Measurements from ENCODE around the gene HOXD4. TPM values are rescaled to one million over a fixed set of nuclear protein-coding genes. Genes with fewer than 3 reads are reported as not detected.
A peak's percentile ranks its signal among the peaks of the same experiment; 100 is the strongest.

The HOXD4 gene
- total RNA-seq, 4 donors from 2014 or later, result 1.0 to 14.2 (median 1.9) TPM

DNA sequence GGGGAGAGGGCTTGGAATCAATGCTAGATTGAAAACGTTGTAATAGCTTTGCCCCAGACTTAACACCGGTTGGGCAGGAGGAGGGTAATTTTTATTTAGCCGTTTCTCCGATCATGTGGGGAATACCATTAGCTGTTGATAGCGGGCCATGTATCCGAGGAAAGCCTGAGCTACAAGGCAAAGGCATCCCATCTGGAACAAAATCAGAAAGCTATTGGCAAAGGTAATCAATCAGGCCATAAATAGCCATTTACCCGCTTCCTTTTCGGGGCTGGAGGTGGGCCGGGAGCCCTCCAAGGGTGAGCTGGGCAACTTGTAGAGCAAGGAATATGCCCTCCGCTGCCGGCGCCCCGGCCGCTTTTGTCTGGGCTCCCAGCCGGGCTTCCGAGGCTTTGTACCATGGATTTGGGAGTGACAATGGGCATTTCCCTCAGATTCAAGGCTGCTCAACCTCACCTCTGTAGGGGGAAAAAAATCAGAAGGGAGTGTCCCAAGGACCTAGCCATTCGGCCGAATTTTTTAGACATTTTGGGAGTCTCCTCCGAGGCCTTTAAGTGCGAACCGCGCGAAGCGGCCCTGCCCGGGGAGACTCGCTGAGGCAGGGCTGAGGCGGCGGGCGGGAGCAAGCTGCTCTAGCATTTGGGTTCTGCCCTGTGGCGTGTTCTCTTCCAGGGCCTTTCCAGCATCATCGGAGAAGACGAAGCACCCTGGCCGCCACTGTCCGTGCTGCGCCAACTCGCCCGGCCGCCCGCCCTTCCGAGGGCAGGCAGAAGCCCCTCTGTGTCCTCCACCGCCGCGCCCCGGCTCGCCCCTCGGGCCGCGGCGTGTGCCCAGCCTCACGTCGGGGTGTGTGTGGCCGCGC lies 29.9 kb upstream of the HOXD4 start:
- TF ChIP-seq, protein P1, sequence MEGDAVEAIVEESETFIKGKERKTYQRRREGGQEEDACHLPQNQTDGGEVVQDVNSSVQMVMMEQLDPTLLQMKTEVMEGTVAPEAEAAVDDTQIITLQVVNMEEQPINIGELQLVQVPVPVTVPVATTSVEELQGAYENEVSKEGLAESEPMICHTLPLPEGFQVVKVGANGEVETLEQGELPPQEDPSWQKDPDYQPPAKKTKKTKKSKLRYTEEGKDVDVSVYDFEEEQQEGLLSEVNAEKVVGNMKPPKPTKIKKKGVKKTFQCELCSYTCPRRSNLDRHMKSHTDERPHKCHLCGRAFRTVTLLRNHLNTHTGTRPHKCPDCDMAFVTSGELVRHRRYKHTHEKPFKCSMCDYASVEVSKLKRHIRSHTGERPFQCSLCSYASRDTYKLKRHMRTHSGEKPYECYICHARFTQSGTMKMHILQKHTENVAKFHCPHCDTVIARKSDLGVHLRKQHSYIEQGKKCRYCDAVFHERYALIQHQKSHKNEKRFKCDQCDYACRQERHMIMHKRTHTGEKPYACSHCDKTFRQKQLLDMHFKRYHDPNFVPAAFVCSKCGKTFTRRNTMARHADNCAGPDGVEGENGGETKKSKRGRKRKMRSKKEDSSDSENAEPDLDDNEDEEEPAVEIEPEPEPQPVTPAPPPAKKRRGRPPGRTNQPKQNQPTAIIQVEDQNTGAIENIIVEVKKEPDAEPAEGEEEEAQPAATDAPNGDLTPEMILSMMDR (IDR thresholded peaks at IDR 0.05), result no peak
- DNase-seq (ENCODE audit: low spot score) (no peak), ATAC-seq (ENCODE audit: low FRiP score) (no peak)

GRCh38 chr2:176122052-176122682 lies 29.2 kb upstream of the HOXD4 start:
- no peak for DNase-seq (ENCODE audit: low spot score)
- TF ChIP-seq, protein P1 (IDR thresholded peaks at IDR 0.05), result no peak
- ATAC-seq (ENCODE audit: low FRiP score), result no peak

- ATAC-seq (ENCODE audit: low FRiP score), result peak; percentile 38
- TF ChIP-seq, protein P1 (IDR thresholded peaks at IDR 0.05), result no peak
Observed at GRCh38 chr2:176122683-176123410, 28.5 kb upstream of the HOXD4 start, which contains the start of gene HOXD9. TSS of gene HOXD9 (plus strand) at chr2:176122719. CDS start at chr2:176122769, 50 bp downstream.

GRCh38 chr2:176123411-176124109 lies 27.8 kb upstream of the HOXD4 start:
- TF ChIP-seq, protein P1 (IDR thresholded peaks at IDR 0.05), result no peak
- DNase-seq (ENCODE audit: low spot score) (no peak), ATAC-seq (ENCODE audit: low FRiP score) (no peak)

More at GRCh38 chr2:176122683-176123410, 28.5 kb upstream of the HOXD4 start, which contains the start of gene HOXD9:
- DNase-seq (ENCODE audit: low spot score), result peak; percentile 53

- DNase-seq (ENCODE audit: low spot score) (no peak), ATAC-seq (ENCODE audit: low FRiP score) (no peak)
- TF ChIP-seq, protein P1 (IDR thresholded peaks at IDR 0.05), result no peak
Observed at GRCh38 chr2:176124110-176124946, 27.0 kb upstream of the HOXD4 start.

All from omental fat pad (tissue), 4 donors.